Stimulated activated CD4-positive, alpha-beta T cell treated with anti-CD3 and anti-CD28 coated beads, Interleukin-2, amount 100 ng/mL, for 4 hours (primary cell): Measurements from ENCODE around the gene ADPGK.
A peak's percentile ranks its signal among the peaks of the same experiment; 100 is the strongest.
"Not testable (repeated sequence)": the region's sequence is repeated elsewhere in the genome, so short reads cannot be mapped to it uniquely, and the experiment has no call there.

Experiments
- DNase-seq: peaks from one replicate; pipeline ENCODE4 v3.0.0-alpha.2; 2020; ENCODE audit warnings: low read depth

Gene ADPGK

DNA sequence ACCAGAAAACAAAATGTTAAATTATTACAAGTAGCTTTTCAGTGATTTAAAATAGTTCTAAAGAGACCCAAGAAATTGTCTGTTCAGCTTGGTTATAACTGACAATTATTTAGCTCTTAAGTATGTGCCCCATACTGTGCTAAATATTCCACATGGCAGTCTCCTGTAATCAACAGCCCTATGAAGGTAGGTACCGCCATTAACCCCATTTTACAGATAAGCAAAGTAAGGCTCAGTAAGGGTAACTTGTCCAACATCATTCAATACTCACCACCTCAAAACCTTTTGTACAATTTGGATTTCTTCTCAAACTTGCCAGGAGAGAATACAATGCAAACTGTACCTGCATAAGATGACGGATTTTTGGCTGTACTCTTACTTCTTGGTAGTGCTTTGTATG is 33.9 kb downstream of the ADPGK start:
- no peak for DNase-seq

DNA sequence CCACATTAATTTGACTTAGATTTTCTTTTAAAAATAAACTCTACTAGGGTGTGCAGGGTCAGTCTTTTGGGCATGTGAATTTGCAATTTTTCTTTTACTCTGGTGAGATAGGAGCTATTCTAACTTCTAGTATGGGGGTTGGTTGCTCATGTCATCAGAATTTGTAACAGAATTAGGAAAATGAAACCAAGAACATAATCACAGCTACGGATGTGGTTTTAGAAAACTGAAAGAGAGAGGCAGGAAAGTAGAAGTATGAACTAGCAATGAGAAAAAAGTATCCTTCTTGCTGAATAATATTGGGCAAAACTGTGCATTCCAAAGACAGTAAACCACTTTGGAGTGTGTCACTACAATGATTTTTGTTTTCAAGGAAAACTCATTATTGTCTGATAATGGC is 43.3 kb downstream of the ADPGK start:
- DNase-seq, result no peak

DNA sequence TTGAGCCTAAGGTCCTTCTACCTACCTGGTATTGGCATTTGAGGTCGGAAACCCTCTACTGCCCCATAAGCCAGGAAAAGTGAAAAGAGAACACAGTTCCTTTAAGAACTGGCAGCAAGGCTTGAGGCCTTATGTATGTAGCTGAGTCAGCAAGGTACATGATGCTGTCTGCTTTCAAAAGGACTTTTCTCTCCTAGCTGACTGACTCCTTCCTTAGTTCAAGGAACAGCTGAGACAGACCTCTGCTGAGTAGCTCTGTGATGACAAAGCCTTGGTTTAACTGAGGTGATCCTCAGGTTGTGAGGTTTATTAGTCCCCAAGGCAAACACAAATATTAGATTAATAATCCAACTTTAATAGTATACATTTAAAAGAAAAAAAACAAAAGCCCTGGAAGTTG is 45.8 kb downstream of the ADPGK start:
- no peak for DNase-seq

DNA sequence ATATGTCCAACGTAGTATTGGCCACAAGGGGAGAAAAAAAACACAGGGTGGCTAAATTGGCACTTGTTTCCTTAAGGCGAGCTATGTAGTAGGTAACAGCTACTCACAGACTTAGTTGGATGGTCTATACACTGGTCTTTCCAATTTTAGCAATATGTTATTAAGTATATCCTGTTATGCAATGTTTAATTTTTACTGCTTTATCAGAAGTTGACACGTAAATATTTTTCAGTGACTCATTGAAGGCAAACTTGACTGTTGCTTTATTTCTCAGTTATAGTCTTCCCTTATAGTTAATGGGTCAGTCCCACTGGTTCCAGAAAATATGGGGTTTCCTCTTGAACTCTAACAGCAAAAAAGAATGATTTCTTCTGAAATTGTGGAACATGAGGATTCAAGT is 46.5 kb downstream of the ADPGK start:
- no peak for DNase-seq

DNA sequence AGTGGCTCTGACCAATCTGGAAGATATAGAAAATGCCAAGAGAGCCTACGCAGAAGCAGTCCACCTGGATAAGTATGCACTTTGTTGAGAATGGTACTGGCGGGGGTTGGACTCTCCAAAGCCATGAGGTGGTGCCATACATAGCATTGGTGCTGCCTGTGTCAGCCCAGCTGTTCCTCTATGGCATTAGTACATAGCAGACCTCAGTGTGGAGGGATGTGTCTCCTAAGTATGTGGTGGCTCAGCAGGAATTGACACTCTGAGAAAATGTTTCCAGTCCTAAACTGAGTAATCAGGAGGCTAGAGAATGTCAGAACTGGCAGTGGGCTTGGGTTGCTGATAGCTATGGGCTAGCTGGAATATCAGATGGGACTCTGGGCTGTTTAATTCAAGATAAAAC is 48.4 kb downstream of the ADPGK start:
- no peak for DNase-seq

DNA sequence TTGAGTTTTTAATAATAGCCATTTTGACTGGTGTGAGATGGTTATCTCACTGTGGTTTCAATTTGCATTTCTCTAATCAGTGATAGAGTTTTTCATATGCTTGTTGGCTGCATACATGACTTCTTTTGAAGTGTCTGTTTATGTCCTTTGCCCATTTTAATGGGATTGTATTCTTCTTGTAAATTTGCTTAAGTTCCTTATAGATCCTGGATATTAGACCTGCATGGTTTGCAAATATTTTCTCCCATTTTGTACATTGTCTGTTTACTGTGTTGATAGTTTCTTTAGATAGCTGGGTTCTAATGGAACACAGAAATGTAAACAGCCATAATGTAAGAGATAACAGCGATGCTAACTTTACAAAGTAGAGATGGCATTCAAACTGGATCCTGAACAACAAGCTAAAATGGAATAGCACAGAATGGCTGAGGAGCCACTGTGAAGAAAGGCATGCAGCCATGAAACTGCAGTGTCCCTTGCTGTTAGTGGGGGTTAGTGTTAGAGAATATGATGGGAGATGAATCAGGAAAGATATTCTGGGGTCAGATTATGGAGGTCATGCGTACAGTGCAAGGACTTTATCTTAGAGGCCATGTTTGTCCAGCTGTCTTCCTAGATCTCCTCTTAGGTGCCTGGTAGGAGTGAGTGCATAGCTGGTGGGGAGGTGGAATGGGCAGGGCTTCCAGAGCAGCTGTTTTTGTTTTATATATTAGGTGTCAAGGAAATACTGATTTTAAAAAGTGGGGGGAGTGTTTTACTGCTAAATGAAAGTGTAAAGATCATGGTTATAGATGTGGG is 49.4 kb downstream of the ADPGK start:
- DNase-seq, result no peak

DNA sequence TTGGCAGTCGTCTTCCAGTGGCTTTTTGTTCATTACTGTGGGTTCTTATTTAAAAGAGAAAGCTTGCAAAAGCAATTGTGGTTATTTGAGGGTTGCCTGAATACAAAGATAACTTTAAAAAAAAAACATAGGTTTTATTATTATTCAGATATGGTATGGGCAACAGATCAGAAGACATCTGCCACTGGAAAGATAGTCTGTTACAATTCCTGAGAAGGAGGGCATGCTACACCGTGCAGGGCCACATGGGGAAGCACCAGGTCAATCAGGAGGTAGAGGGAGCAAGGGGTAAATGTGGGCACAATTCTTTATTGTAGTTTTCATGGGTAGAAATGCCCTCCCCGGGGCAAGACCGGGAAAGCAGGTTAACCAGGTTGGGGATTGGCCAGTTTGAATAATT is 51.0 kb downstream of the ADPGK start:
- no peak for DNase-seq

DNA sequence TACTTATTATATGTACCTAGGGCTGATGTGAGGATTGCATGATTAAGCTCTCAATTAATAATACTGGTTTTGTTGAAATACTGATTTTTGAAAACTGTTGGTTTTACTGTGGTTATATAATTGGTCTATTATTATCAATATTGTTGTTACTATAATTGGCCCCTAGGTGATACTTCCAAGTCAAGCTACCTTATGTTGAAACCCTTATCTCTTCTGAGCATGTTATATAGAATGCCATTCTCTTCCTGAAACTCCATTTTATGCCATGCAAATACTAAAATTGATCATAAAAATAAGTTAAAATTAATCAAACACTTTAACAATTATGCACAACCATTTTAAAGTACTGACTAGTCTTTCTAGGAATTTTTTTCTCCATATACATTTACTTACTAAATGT is 51.5 kb downstream of the ADPGK start:
- no peak for DNase-seq

DNA sequence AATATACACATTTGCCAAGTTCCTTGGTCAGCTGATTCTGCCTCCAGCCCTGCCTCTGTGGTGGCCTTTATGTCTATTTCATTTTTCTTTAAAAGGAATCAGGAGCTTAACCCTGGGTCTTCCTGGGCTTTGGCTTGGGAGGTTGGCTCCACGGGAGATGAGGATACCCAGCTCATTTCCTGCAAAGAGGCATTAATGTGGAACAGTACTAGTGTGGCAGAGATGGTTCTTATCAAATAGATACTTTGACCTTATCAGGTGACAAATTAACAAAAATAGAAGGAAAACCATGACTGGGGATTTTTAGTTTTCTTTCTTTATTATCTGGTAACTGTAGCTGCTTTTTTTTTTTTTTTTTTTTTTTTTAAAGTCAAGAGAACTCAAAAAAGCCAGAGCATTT is 54.7 kb downstream of the ADPGK start:
- no peak for DNase-seq

DNA sequence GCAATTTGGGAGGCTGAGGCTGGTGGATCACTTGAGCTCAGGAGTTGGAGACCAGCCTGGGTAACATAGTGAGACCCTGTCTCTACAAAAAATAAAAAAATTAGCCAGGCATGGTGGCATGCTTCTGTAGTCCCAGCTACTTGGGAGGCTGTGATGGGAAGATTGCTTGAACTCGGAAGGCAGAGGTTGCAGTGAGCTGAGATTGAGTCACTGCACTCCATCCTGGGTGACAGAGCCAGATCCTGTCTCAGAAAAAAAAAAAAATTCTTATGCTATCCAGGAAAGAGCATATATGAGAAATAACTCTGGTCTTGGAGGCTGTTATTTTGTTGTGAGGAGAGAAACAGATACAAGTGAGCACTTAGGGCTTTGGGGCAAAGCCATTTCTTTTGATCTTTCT is 55.3 kb downstream of the ADPGK start:
- DNase-seq, result not testable (repeated sequence)

DNA sequence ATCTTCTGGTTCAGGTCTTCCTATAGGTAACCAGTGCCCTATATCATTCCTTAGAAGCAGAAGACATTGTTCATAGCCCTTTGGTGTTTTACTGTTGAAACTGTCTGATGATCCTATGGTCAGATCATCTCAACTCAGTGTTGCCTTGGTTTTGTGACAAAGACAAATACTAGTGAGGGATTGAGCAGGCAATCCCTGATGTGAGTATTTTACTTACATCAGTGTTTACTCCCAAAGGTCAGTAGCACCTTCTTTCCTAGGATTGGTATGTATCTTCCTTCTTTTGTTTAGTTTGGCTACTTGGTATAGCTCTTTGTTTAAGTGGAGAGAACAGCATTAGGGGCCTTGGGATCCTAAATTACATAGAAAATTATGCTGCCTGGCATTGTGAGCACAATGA is 56.4 kb downstream of the ADPGK start:
- DNase-seq, result no peak

DNA sequence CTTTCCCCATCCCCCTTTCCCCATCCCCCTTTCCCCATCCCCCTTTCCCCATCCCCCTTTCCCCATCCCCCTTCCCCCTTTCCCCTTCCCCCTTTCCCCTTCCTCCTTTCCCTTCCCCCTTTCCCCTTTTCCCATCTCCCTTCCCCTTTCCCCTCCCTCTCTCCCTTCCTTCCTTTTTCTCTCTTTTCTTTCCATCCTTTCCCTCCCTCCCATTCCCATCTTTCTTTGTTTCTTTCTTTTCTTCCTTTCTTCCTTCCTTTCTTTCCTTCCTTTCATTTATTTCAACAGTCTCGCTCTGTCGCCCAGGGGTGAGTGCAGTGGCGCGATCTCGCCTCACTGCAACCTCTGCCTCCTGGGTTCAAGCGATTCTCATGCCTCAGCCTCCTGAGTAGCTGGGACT is 57.7 kb downstream of the ADPGK start:
- not testable (repeated sequence) for DNase-seq

DNA sequence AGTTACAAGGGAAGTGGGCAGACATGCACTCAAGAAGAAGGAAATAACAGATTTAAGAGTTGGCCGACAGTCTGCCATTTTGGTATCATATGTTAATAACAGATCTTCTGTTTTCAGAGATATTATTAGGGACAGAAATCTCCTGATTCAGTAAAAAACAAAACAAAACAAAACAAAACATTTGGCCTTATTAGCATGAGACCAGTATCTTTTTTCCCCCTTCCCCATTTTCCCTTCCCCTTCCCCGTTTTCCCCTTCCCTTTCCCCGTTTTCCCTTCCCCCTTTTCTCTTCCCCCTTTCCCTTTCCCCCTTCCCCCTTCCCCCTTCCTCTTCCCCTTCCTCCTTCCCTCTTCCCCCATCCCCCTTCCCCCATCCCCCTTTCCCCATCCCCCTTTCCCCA is 58.1 kb downstream of the ADPGK start:
- no peak for DNase-seq

DNA sequence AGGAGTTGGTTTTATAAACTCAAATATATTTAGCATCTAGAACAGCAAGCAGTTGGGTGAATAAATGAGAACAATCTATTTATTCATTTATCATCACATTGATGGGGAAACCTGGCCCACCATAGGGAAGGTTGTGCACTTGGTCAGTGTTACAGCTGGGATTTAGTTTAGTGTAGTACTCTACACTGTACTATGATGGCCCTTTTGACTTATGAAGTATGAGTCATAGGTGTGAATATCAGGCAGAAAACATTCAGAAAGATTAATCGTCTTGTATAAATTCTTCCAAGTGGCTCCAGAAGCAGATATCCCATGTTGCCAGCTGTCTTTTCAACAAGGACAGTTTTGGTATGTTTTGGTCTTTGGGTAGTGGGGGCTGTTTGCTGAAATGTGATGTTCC is 59.5 kb downstream of the ADPGK start:
- DNase-seq, result no peak

DNA sequence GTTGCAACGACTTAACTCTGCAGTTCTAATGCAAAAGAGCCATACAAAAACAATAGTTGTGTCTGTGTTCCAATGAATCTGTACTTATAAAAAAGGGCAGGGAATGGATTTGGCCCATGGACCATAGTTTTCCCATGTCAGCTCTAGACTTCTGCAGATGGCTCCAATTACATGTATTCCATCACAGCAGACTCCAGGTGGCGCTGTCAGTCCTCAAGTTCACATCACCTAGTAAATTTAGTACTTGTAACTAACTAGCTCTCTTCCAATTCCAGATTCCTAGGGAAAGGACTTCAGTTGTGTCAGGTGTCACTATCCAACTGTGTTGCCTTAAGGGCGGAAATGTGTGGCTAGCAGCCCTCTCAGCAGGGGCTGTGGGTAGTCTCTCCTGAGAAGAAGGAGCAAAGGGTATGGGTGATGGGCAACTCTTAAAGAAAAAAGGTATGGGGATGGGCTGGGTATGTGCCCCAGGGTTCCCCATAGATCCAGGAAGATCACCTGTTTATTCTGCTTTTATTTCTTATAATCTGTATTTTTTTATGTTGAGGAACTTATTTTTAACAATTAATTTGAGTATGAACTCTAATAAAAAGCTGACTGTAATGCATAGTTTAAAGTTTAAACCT is 61.4 kb downstream of the ADPGK start:
- DNase-seq, result peak; percentile 58

DNA sequence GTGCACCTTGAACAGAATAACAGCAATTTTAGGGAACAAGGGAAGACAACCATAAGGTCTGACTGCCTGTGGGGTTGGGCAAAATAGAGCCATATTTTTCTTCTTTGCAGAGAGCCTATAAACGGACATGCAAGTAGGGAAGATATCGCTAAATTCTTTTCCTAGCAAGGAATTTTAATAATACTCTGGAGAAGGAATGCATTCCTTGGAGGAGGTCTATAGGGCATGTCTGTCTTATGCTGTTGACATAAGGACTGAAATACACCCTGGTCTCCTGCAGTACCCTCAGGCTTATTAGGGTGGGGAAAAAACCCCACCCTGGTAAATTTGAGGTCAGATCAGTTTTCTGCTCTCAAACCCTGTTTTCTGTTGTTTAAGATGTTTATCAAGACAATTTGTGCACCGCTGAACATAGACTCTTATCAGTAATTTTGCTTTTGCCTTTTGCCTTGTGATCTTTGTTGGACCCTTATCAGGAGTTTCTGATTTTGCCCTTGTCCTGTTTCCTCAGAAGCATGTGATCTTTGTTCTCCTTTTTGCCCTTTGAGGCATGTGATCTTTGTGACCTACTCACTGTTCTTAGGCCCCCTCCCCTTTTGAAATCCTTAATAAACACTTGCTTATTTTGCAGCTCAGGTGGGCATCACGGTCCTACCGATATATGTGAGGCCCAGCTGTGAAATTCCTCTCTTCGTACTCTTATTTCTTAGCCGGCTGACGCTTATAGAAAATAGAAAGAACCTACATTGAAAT is 74.8 kb downstream of the ADPGK start:
- DNase-seq, result not testable (repeated sequence)

DNA sequence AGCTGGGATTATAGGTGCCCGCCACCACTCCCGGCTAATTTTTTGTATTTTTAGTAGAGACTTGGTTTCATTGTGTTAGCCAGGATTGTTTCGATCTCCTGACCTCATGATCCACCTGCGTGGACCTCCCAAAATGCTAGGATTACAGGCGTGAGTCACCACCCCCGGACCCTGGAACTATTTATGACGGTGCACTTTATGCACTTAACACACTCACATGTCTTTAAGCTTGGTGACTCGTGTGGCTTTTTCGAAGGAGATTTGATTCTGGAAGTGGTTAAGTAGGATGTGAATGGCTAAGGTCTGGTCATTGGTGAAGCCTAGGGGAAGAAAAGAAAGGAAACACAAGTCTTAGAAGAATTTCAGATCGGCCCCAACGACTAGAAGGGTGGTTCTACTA is 77.3 kb downstream of the ADPGK start:
- no peak for DNase-seq
